H9 (cell line): ENCODE measurements around the gene RAB29. TPM values are rescaled to one million over a fixed set of nuclear protein-coding genes. Genes with fewer than 3 reads are reported as not detected.

ENCODE experiments used
- DNase-seq: peaks from one replicate; pipeline ENCODE4 v3.0.0-alpha.2; 2017
- H2AFZ ChIP-seq: one replicate; pipeline ENCODE4 v1.6.1; 2013; ENCODE audit warnings: mild to moderate bottlenecking, low read length, control low read depth, moderate library complexity
- H2AK5ac ChIP-seq: 2 replicates; pipeline ENCODE4 v1.6.1; 2013; ENCODE audit warnings: low read length, control low read depth, mixed read lengths; ENCODE audit not compliant: insufficient read length
- H2BK120ac ChIP-seq: one replicate; pipeline ENCODE4 v1.6.1; 2013; ENCODE audit warnings: low read depth, mild to moderate bottlenecking, low read length, control low read depth, inconsistent platforms; ENCODE audit not compliant: poor library complexity, severe bottlenecking
- H2BK12ac ChIP-seq: 2 replicates; pipeline ENCODE4 v1.6.1; 2013; ENCODE audit warnings: low read length, control low read depth, mixed read lengths, low read depth; ENCODE audit not compliant: insufficient read length
- H2BK15ac ChIP-seq: 2 replicates; pipeline ENCODE4 v1.6.1; 2013; ENCODE audit warnings: low read depth, low read length, control low read depth
- H2BK20ac ChIP-seq: one replicate; pipeline ENCODE4 v1.6.1; 2013; ENCODE audit warnings: low read depth, mild to moderate bottlenecking, low read length, control low read depth, inconsistent platforms; ENCODE audit not compliant: poor library complexity, severe bottlenecking
- H2BK5ac ChIP-seq: 2 replicates; pipeline ENCODE4 v1.6.1; 2013; ENCODE audit warnings: low read length, control low read depth, mixed read lengths; ENCODE audit not compliant: insufficient read length
- H3K14ac ChIP-seq: 2 replicates; pipeline ENCODE4 v1.6.1; 2013; ENCODE audit warnings: low read length, control low read depth; ENCODE audit not compliant: insufficient read depth
- H3K18ac ChIP-seq: 2 replicates; pipeline ENCODE4 v1.6.1; 2013; ENCODE audit warnings: low read depth, mild to moderate bottlenecking, mixed read lengths, low read length, control low read depth; ENCODE audit not compliant: insufficient read length
- H3K23ac ChIP-seq: 2 replicates; pipeline ENCODE4 v1.6.1; 2013; ENCODE audit warnings: low read length, control low read depth, mixed read lengths, low read depth; ENCODE audit not compliant: insufficient read length
- H3K23me2 ChIP-seq: 2 replicates; pipeline ENCODE4 v1.6.1; 2013; ENCODE audit warnings: low read depth, mild to moderate bottlenecking, mixed read lengths, low read length, control low read depth; ENCODE audit not compliant: insufficient read length, poor library complexity, severe bottlenecking
- H3K27ac ChIP-seq: 2 replicates; pipeline ENCODE4 v1.5.1; 2013; ENCODE audit warnings: low read length, control low read depth, mixed read lengths, low read depth; ENCODE audit not compliant: insufficient read length
- H3K27me3 ChIP-seq: 2 replicates; pipeline ENCODE4 v1.6.1; 2013; ENCODE audit warnings: low read length, control low read depth, inconsistent platforms; ENCODE audit not compliant: insufficient read depth
- H3K4ac ChIP-seq: 2 replicates; pipeline ENCODE4 v1.6.1; 2013; ENCODE audit warnings: low read depth, mild to moderate bottlenecking, control low read depth, inconsistent platforms, low read length, moderate library complexity
- H3K4me1 ChIP-seq: 2 replicates; pipeline ENCODE4 v1.6.1; 2013; ENCODE audit warnings: low read length, control low read depth, inconsistent platforms; ENCODE audit not compliant: insufficient read depth
- H3K4me2 ChIP-seq: 2 replicates; pipeline ENCODE4 v1.6.1; 2013; ENCODE audit warnings: low read length, control low read depth, mixed read lengths; ENCODE audit not compliant: insufficient read length, insufficient read depth
- H3K56ac ChIP-seq: 2 replicates; pipeline ENCODE4 v1.6.1; 2013; ENCODE audit warnings: low read depth, mild to moderate bottlenecking, mixed read lengths, low read length, control low read depth; ENCODE audit not compliant: insufficient read length
- H3K79me1 ChIP-seq: 2 replicates; pipeline ENCODE4 v1.6.1; 2013; ENCODE audit warnings: low read depth, mild to moderate bottlenecking, moderate library complexity, low read length, control low read depth, inconsistent platforms; ENCODE audit not compliant: insufficient read depth, poor library complexity, severe bottlenecking
- H3K79me2 ChIP-seq: 2 replicates; pipeline ENCODE4 v1.6.1; 2013; ENCODE audit warnings: low read length, control low read depth, inconsistent platforms; ENCODE audit not compliant: insufficient read depth
- H3K9ac ChIP-seq: 2 replicates; pipeline ENCODE4 v1.6.1; 2013; ENCODE audit warnings: low read length, control low read depth, mixed read lengths; ENCODE audit not compliant: insufficient read length; ENCODE audit errors: extremely low read depth
- H3K9me3 ChIP-seq: one replicate; pipeline ENCODE4 v1.6.1; 2013; ENCODE audit warnings: low read depth, low read length, inconsistent platforms; ENCODE audit not compliant: control insufficient read depth
- H3T11ph ChIP-seq: one replicate; pipeline ENCODE4 v1.6.1; 2013; ENCODE audit warnings: mild to moderate bottlenecking, low read length, control low read depth, inconsistent platforms
- H4K20me1 ChIP-seq: one replicate; pipeline ENCODE4 v1.6.1; 2013; ENCODE audit not compliant: control insufficient read depth, insufficient read length, insufficient read depth
- H4K5ac ChIP-seq: 2 replicates; pipeline ENCODE4 v1.6.1; 2013; ENCODE audit warnings: low read depth, mild to moderate bottlenecking, mixed read lengths, low read length, control low read depth; ENCODE audit not compliant: insufficient read length
- H4K8ac ChIP-seq: replicated peaks from 2 replicates; pipeline ENCODE4 v1.6.1; 2013; ENCODE audit warnings: low read length, control low read depth, mixed read lengths, low read depth; ENCODE audit not compliant: insufficient read length
- H4K91ac ChIP-seq: 2 replicates; pipeline ENCODE4 v1.6.1; 2013; ENCODE audit warnings: low read depth, mild to moderate bottlenecking, moderate library complexity, mixed read lengths, low read length, control low read depth; ENCODE audit not compliant: insufficient read length
- H3K27ac Mint-ChIP-seq, 3 experiments: 2 replicates in 2 of 3; 3 replicates in 1 of 3; pipeline ENCODE4 v1.8.0; 2020 to 2021; ENCODE audit warnings: mixed read lengths in 3 of 3, mild to moderate bottlenecking in 1 of 3, moderate library complexity in 1 of 3
- H3K27me3 Mint-ChIP-seq: 2 replicates; pipeline ENCODE4 v1.8.0; 2021; ENCODE audit warnings: low read depth, mild to moderate bottlenecking, moderate library complexity, mixed read lengths
- H3K36me3 Mint-ChIP-seq, 3 experiments: 2 replicates in 2 of 3; 3 replicates in 1 of 3; pipeline ENCODE4 v1.8.0; 2020 to 2021; ENCODE audit warnings: low read depth in 3 of 3, mixed read lengths in 3 of 3; ENCODE audit not compliant: insufficient read depth in 1 of 3
- H3K4me1 Mint-ChIP-seq, 2 experiments: 2 replicates each; pipeline ENCODE4 v1.8.0; 2020; ENCODE audit warnings: mixed read lengths in 2 of 2
- H3K4me3 Mint-ChIP-seq, 2 experiments: 2 replicates in 1 of 2; 3 replicates in 1 of 2; pipeline ENCODE4 v1.8.0; 2020 to 2021; ENCODE audit warnings: mild to moderate bottlenecking in 2 of 2, mixed read lengths in 2 of 2, moderate library complexity in 1 of 2
- H3K9me3 Mint-ChIP-seq, 2 experiments: 2 replicates in 1 of 2; 3 replicates in 1 of 2; pipeline ENCODE4 v1.8.0; 2020; ENCODE audit warnings: mild to moderate bottlenecking in 2 of 2, mixed read lengths in 2 of 2, moderate library complexity in 1 of 2
- WGBS: extraction: QIAGEN DNeasy Blood & Tissue Kit; methylation state at CpG from one replicate; pipeline ENCODE4 v1.1.7; 2013; ENCODE audit warnings: missing lambda C conversion rate, low lambda C conversion rate, mixed read lengths; ENCODE audit not compliant: insufficient read length; ENCODE audit errors: extremely low coverage; 5-methylcytosine and 5-hydroxymethylcytosine counted together
- total RNA-seq: library from RNA; stranded (reverse); gene quantifications from 2 replicates; pipeline ENCODE4 v1.2.1, GENCODE V29; 2021
- TF ChIP-seq, protein P1 (sequence below): fragments of 200-600 bp; sonication (generic); conservative IDR thresholded peaks from 3 replicates; pipeline ENCODE4 v1.8.0; 2021; ENCODE audit warnings: antibody characterized with exemption, mild to moderate bottlenecking

The RAB29 gene
- total RNA-seq, 1 experiment from 2014 or later, result 4.2 TPM

DNA sequence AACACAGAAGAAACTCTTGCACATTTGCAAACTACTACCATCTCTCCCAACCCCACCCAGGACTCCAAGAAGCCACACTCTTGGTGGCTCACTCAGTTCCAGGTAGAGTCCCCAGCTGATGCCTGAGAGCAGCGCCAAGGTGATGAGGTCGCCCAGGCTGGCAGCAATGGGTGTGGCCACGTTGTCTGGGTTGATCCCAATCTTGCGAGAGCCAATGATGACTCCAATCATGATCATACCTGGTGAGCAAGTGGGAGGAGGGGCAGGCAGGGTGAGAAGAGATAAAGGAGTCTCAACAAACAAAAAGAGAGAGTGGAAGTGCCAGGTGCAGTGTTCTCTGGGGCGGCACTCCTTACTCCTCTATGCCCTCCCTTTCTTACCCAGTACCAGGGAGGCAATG lies 23.3 kb upstream of the RAB29 start:
- WGBS, result no CpG with 5 or more reads among the region's 5 CpGs
- H3K4me3 Mint-ChIP-seq, result no peak overlapping the region
- Histone ChIP-seq H4K91ac (no peak overlapping the region), H3K27ac (no peak overlapping the region), H3K4me1 (no peaks in the 10 kb centered on the region), H4K5ac (no peak overlapping the region), H3K79me1 (no peaks in the 10 kb centered on the region), H2BK15ac (no peak overlapping the region), H3K18ac (no peak overlapping the region), H4K8ac (no peak overlapping the region), H3K4ac (no peak overlapping the region), H3K56ac (no peak overlapping the region), H3K9me3 (no peaks in the 10 kb centered on the region), H2BK12ac (no peak overlapping the region), H2BK5ac (no peak overlapping the region), H2AFZ (no peak overlapping the region), H3K14ac (no peak overlapping the region), H3K27me3 (no peaks in the 10 kb centered on the region), H3K4me2 (no peak overlapping the region), H4K20me1 (no peaks in the 10 kb centered on the region), H3T11ph (no peak overlapping the region), H2AK5ac (no peak overlapping the region), H3K79me2 (no peaks in the 10 kb centered on the region), H3K23me2 (no peaks in the 10 kb centered on the region), H2BK120ac (no peak overlapping the region), H3K9ac (no peak overlapping the region), H2BK20ac (no peak overlapping the region), H3K23ac (no peak overlapping the region)
- peaks cover 11 to 47% (median 45%) of the 10 kb centered on the region in 3 experiments for H3K36me3 Mint-ChIP-seq
- no peaks in the 10 kb centered on the region for H3K9me3 Mint-ChIP-seq
- no peak for DNase-seq
- H3K4me1 Mint-ChIP-seq, result peaks cover 6 to 8% of the 10 kb centered on the region in 2 experiments
- H3K27me3 Mint-ChIP-seq, result no peaks in the 10 kb centered on the region
- TF ChIP-seq, protein P1, sequence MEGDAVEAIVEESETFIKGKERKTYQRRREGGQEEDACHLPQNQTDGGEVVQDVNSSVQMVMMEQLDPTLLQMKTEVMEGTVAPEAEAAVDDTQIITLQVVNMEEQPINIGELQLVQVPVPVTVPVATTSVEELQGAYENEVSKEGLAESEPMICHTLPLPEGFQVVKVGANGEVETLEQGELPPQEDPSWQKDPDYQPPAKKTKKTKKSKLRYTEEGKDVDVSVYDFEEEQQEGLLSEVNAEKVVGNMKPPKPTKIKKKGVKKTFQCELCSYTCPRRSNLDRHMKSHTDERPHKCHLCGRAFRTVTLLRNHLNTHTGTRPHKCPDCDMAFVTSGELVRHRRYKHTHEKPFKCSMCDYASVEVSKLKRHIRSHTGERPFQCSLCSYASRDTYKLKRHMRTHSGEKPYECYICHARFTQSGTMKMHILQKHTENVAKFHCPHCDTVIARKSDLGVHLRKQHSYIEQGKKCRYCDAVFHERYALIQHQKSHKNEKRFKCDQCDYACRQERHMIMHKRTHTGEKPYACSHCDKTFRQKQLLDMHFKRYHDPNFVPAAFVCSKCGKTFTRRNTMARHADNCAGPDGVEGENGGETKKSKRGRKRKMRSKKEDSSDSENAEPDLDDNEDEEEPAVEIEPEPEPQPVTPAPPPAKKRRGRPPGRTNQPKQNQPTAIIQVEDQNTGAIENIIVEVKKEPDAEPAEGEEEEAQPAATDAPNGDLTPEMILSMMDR, result no peak
- no peak overlapping the region for H3K27ac Mint-ChIP-seq
